ENCODE results near the gene BTG2.

BTG2 gene

GRCh38 chr1:203346060-203346768, 40.9 kb downstream of the BTG2 start:
- Histone ChIP-seq H3K27me3 (ENCODE audit: insufficient read depth, low read depth) (peaks cover 1% of the 10 kb centered on the region; the same call in 1 of the 2 replicates), H3K27ac (no peak overlapping the region), H3K79me2 (ENCODE audit: insufficient read depth, low read depth) (no peaks in the 10 kb centered on the region), H4K20me1 (ENCODE audit: insufficient read depth) (no peaks in the 10 kb centered on the region), H3K9ac (no peak overlapping the region), H3K4me3 (IDR thresholded peaks at IDR 0.05; ENCODE audit: insufficient read depth, low read depth, low read length) (no peak overlapping the region), H3K4me2 (no peak overlapping the region), H2AFZ (ENCODE audit: low read depth) (no peak overlapping the region), H3K36me3 (ENCODE audit: insufficient read depth) (no peaks in the 10 kb centered on the region), H3K4me1 (ENCODE audit: low read depth, poor library complexity, severe bottlenecking) (no peaks in the 10 kb centered on the region)
- TF ChIP-seq, protein P1, sequence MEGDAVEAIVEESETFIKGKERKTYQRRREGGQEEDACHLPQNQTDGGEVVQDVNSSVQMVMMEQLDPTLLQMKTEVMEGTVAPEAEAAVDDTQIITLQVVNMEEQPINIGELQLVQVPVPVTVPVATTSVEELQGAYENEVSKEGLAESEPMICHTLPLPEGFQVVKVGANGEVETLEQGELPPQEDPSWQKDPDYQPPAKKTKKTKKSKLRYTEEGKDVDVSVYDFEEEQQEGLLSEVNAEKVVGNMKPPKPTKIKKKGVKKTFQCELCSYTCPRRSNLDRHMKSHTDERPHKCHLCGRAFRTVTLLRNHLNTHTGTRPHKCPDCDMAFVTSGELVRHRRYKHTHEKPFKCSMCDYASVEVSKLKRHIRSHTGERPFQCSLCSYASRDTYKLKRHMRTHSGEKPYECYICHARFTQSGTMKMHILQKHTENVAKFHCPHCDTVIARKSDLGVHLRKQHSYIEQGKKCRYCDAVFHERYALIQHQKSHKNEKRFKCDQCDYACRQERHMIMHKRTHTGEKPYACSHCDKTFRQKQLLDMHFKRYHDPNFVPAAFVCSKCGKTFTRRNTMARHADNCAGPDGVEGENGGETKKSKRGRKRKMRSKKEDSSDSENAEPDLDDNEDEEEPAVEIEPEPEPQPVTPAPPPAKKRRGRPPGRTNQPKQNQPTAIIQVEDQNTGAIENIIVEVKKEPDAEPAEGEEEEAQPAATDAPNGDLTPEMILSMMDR (conservative IDR thresholded peaks at IDR 0.05; ENCODE audit: low read depth, low read length), result no peak

DNA sequence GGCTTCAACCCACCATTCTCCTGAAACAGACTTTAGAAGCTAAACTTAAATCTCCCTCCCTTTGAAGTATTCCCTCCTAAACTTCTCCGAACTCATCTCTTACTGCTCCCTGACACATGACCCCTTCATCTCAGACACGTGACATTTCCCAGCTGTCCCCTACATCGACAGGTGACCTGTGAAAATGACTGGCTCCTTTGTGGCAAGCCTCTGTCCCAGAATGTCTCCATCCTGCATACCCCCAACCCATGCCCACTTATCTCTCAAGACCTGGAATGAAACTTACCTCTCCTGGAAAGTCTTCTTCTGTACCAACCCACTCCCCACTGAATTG, 41.4 kb downstream of the BTG2 start:
- Histone ChIP-seq H3K9ac (no peak overlapping the region), H3K79me2 (ENCODE audit: insufficient read depth, low read depth) (no peaks in the 10 kb centered on the region), H3K36me3 (ENCODE audit: insufficient read depth) (no peaks in the 10 kb centered on the region), H3K4me1 (ENCODE audit: low read depth, poor library complexity, severe bottlenecking) (no peaks in the 10 kb centered on the region), H3K4me3 (IDR thresholded peaks at IDR 0.05; ENCODE audit: insufficient read depth, low read depth, low read length) (no peak overlapping the region), H3K4me2 (no peak overlapping the region), H3K27ac (no peak overlapping the region), H4K20me1 (ENCODE audit: insufficient read depth) (no peaks in the 10 kb centered on the region), H2AFZ (ENCODE audit: low read depth) (no peak overlapping the region), H3K27me3 (ENCODE audit: insufficient read depth, low read depth) (no peaks in the 10 kb centered on the region; the same call in 1 of the 2 replicates)
- TF ChIP-seq, protein P1 (conservative IDR thresholded peaks at IDR 0.05; ENCODE audit: low read depth, low read length), result no peak

GRCh38 chr1:203349166-203349565, 43.8 kb downstream of the BTG2 start:
- H3K4me3 ChIP-seq (IDR thresholded peaks at IDR 0.05; ENCODE audit: insufficient read depth, low read depth, low read length), result no peak overlapping the region

DNA sequence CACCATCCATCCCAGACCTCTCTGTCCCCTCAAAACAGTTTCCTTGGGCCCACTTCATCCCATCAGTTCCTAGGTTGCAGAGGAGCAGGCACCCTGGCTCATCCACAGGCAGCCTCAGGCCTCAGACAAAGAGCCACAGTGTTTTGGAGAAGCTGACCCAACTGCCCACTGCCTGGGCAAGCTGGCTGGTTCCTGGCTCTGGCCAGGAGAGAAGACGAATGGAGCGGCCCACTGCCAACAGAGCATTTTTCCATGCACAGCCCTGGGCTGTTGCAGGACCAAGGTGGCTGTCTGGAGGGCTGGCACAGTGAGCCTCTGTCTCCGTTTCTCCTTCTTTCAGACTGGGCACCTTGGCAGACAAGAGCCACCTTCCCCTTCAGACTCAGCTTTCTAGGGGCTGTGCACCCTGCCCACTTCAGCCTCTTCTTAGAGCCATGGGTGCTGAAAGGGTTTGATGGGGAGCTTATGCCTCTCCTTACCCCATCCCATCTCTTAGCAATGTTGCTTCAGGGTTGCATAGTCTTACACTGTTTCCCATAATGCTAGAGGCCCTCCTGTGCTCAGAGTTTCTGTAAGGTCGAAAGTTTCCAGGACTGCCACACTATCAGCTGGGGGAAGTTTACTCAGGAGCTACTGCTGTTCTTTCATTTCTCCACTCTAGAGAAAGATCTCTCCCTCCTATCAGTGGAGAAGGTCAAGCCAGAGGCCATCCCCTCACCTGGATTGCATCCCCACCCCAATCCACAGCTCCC, 44.6 kb downstream of the BTG2 start:
- TF ChIP-seq, protein P1 (conservative IDR thresholded peaks at IDR 0.05; ENCODE audit: low read depth, low read length), result no peak
- no peak overlapping the region for H3K27ac ChIP-seq
- no peak overlapping the region for H3K4me2 ChIP-seq
- H3K79me2 ChIP-seq (ENCODE audit: insufficient read depth, low read depth), result no peaks in the 10 kb centered on the region
- no peaks in the 10 kb centered on the region for H3K27me3 ChIP-seq (ENCODE audit: insufficient read depth, low read depth)
- no peaks in the 10 kb centered on the region for H3K4me1 ChIP-seq (ENCODE audit: low read depth, poor library complexity, severe bottlenecking)
- no peak overlapping the region for H2AFZ ChIP-seq (ENCODE audit: low read depth)
- no peaks in the 10 kb centered on the region for H3K36me3 ChIP-seq (ENCODE audit: insufficient read depth)
- no peak overlapping the region for H3K9ac ChIP-seq
- H4K20me1 ChIP-seq (ENCODE audit: insufficient read depth), result no peaks in the 10 kb centered on the region
- no peak overlapping the region for H3K4me3 ChIP-seq (IDR thresholded peaks at IDR 0.05; ENCODE audit: insufficient read depth, low read depth, low read length)

More at GRCh38 chr1:203349166-203349565, 43.8 kb downstream of the BTG2 start:
- Histone ChIP-seq H3K4me2 (no peak overlapping the region), H4K20me1 (ENCODE audit: insufficient read depth) (no peaks in the 10 kb centered on the region), H3K4me1 (ENCODE audit: low read depth, poor library complexity, severe bottlenecking) (no peaks in the 10 kb centered on the region), H2AFZ (ENCODE audit: low read depth) (no peak overlapping the region), H3K27ac (no peak overlapping the region), H3K27me3 (ENCODE audit: insufficient read depth, low read depth) (no peaks in the 10 kb centered on the region), H3K79me2 (ENCODE audit: insufficient read depth, low read depth) (no peaks in the 10 kb centered on the region), H3K36me3 (ENCODE audit: insufficient read depth) (no peaks in the 10 kb centered on the region), H3K9ac (no peak overlapping the region)
- TF ChIP-seq, protein P1 (conservative IDR thresholded peaks at IDR 0.05; ENCODE audit: low read depth, low read length), result no peak

Data from KMS-11 (cell line).